BE2C (cell line): ENCODE data around the gene ATP5MC2.

Experiments
- DNase-seq: peaks from one replicate; pipeline ENCODE4 v3.0.0-alpha.2; 2020
- H3K27me3 ChIP-seq: fragments of 250-450 bp; sonication (Bioruptor Pico); 2 replicates; pipeline ENCODE4 v1.5.1; 2020; ENCODE audit warnings: mild to moderate bottlenecking
- H3K36me3 ChIP-seq: fragments of 250-450 bp; sonication (Bioruptor Pico); 2 replicates; pipeline ENCODE4 v1.5.1; 2020; ENCODE audit warnings: mild to moderate bottlenecking
- H3K4me1 ChIP-seq: fragments of 250-450 bp; sonication (Bioruptor Pico); 2 replicates; pipeline ENCODE4 v1.5.1; 2020
- H3K4me3 ChIP-seq: 2 replicates; pipeline ENCODE4 v1.5.1; 2011; ENCODE audit warnings: low read depth, low read length
- H3K9me3 ChIP-seq: fragments of 250-450 bp; sonication (Bioruptor Pico); 2 replicates; pipeline ENCODE4 v1.5.1; 2020
- TF ChIP-seq, protein P1 (sequence below): IDR thresholded peaks from 2 replicates; pipeline ENCODE4 v1.5.1; 2012; ENCODE audit warnings: mild to moderate bottlenecking, low read depth, low read length

ATP5MC2 gene

GRCh38 chr12:53676656-53677015 lies 753 bp upstream of the ATP5MC2 start:
- no peak for DNase-seq
- no peaks in the 10 kb centered on the region; the same call in 1 of the 2 replicates for H3K4me1 ChIP-seq
- TF ChIP-seq, protein P1, sequence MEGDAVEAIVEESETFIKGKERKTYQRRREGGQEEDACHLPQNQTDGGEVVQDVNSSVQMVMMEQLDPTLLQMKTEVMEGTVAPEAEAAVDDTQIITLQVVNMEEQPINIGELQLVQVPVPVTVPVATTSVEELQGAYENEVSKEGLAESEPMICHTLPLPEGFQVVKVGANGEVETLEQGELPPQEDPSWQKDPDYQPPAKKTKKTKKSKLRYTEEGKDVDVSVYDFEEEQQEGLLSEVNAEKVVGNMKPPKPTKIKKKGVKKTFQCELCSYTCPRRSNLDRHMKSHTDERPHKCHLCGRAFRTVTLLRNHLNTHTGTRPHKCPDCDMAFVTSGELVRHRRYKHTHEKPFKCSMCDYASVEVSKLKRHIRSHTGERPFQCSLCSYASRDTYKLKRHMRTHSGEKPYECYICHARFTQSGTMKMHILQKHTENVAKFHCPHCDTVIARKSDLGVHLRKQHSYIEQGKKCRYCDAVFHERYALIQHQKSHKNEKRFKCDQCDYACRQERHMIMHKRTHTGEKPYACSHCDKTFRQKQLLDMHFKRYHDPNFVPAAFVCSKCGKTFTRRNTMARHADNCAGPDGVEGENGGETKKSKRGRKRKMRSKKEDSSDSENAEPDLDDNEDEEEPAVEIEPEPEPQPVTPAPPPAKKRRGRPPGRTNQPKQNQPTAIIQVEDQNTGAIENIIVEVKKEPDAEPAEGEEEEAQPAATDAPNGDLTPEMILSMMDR: no peak
- H3K4me3 ChIP-seq: no peak overlapping the region
- H3K9me3 ChIP-seq: no peaks in the 10 kb centered on the region
- peaks cover 31% of the 10 kb centered on the region for H3K36me3 ChIP-seq
- no peaks in the 10 kb centered on the region for H3K27me3 ChIP-seq

DNA sequence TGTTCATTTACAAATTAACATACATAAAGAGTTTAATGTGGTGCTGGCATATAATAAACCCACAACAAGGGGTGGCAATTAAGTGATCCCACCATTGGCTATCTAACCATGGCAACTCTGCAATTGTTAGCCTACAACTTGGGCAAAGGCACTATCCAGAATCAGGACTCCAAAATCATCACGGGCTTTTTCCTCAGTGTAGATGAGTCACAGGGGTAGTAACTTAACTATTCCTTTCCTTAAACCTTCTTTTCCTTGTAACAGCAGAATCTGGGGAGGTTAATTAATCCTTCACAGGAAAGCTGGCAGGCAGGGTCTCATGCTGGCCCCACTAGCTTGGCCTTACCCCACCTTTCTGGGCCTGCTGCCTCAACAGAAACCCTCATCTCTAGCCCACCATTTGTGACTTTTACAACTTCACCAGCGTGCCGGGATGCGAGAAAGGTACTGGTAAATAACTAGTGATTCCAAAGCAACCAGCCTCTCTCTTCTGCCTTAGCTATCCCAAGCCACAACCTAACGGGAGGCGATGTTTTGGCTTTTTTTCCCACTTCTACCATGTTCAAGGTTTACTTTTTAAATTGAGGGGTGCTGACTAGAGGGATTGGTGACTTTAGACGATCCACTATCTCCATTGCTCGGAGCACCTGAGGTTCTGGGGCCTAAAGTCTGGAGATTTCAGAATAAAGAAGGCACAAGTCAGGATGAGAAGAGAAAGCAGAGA lies 744 bp downstream of the ATP5MC2 start:
- H3K36me3 ChIP-seq: peaks cover 46% of the 10 kb centered on the region
- H3K4me1 ChIP-seq: no peaks in the 10 kb centered on the region; the same call in 1 of the 2 replicates
- DNase-seq: no peak
- peak overlapping the region; percentile 97 for H3K4me3 ChIP-seq
- H3K9me3 ChIP-seq: no peaks in the 10 kb centered on the region
- TF ChIP-seq, protein P1: no peak
- no peaks in the 10 kb centered on the region for H3K27me3 ChIP-seq

DNA sequence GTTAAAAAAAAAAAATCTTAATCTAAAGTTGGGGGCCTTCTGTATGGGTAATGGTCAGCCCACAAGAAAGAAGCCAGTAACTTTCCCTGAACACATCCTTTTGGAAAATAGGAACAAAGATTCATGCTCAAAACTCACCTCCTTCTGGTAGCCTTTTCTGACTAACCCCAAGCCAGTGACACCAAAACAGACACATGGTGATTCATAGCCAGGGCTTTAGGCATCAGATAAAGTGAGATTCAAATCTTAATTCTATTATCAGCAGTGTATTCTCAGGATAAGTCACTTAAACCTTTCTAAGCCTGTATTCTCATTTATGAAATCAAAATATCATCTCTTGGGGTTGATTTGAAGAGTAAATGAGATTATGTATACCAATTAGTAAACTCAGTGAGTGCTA lies 4.9 kb downstream of the ATP5MC2 start:
- Histone ChIP-seq H3K27me3 (no peaks in the 10 kb centered on the region), H3K9me3 (no peaks in the 10 kb centered on the region), H3K4me1 (no peaks in the 10 kb centered on the region; the same call in 1 of the 2 replicates), H3K36me3 (peaks cover 86% of the 10 kb centered on the region), H3K4me3 (no peak overlapping the region)
- TF ChIP-seq, protein P1: no peak
- DNase-seq: no peak

- H3K27me3 ChIP-seq: no peaks in the 10 kb centered on the region
- no peaks in the 10 kb centered on the region; the same call in 1 of the 2 replicates for H3K4me1 ChIP-seq
- TF ChIP-seq, protein P1: no peak
- peaks cover 93% of the 10 kb centered on the region for H3K36me3 ChIP-seq
- DNase-seq: no peak
- H3K4me3 ChIP-seq: no peak overlapping the region
- no peaks in the 10 kb centered on the region for H3K9me3 ChIP-seq
Observed at GRCh38 chr12:53670308-53670707, 5.6 kb downstream of the ATP5MC2 start.

GRCh38 chr12:53667080-53667479 lies 8.8 kb downstream of the ATP5MC2 start:
- Histone ChIP-seq H3K9me3 (no peaks in the 10 kb centered on the region), H3K36me3 (peaks cover 95% of the 10 kb centered on the region), H3K4me1 (no peaks in the 10 kb centered on the region; the same call in 1 of the 2 replicates), H3K4me3 (no peak overlapping the region), H3K27me3 (no peaks in the 10 kb centered on the region)
- no peak for DNase-seq
- TF ChIP-seq, protein P1: no peak

DNA sequence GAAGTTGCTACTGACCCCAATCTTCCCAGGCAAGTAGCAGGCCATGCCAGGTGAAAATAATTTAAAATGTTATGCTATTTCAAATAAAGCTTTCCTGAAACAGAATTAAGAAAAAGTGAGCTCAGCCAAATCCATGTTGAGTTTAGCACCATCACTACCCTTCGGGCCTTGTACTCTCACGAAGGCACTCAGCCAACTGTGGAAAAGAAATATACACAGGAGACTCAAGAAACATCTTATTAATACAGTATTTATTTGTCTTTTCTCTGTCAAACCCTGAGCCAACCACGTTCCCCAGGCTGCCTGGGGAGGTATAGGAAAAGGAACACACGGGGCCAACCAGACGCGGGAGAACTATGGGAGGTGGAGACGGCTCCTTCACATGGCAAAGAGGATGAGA lies 10.9 kb downstream of the ATP5MC2 start:
- Histone ChIP-seq H3K36me3 (peaks cover 84% of the 10 kb centered on the region), H3K27me3 (no peaks in the 10 kb centered on the region), H3K4me3 (no peak overlapping the region), H3K4me1 (no peaks in the 10 kb centered on the region), H3K9me3 (no peaks in the 10 kb centered on the region)
- DNase-seq: no peak
- TF ChIP-seq, protein P1: no peak
